Neuronal stem cell (in vitro differentiated cells): ENCODE measurements around the gene TGFBR3L.

Experiments used
- DNase-seq: peaks from one replicate; pipeline ENCODE4 v3.0.0-alpha.2; 2013; ENCODE audit warnings: low spot score
- H2AFZ ChIP-seq: one replicate; pipeline ENCODE4 v1.6.1; 2013; ENCODE audit warnings: mild to moderate bottlenecking, low read length, inconsistent platforms
- H2AK5ac ChIP-seq: 2 replicates; pipeline ENCODE4 v1.6.1; 2013; ENCODE audit warnings: low read depth, mild to moderate bottlenecking, inconsistent platforms, low read length, moderate library complexity, mixed read lengths
- H2BK120ac ChIP-seq: 2 replicates; pipeline ENCODE4 v1.6.1; 2013; ENCODE audit warnings: low read depth, mild to moderate bottlenecking, inconsistent platforms, low read length, moderate library complexity, mixed read lengths
- H2BK12ac ChIP-seq: one replicate; pipeline ENCODE4 v1.6.1; 2013; ENCODE audit warnings: low read length, inconsistent platforms
- H2BK15ac ChIP-seq: 2 replicates; pipeline ENCODE4 v1.6.1; 2013; ENCODE audit warnings: mild to moderate bottlenecking, low read length, inconsistent platforms, mixed read lengths
- H2BK5ac ChIP-seq: one replicate; pipeline ENCODE4 v1.6.1; 2013; ENCODE audit warnings: inconsistent platforms, mild to moderate bottlenecking, low read length, moderate library complexity
- H3K14ac ChIP-seq: one replicate; pipeline ENCODE4 v1.6.1; 2013; ENCODE audit warnings: low read length, inconsistent platforms
- H3K18ac ChIP-seq: 2 replicates; pipeline ENCODE4 v1.6.1; 2013; ENCODE audit warnings: low read length, inconsistent platforms
- H3K23ac ChIP-seq: 2 replicates; pipeline ENCODE4 v1.6.1; 2013; ENCODE audit warnings: low read depth, mild to moderate bottlenecking, mixed read lengths, low read length, inconsistent platforms; ENCODE audit not compliant: poor library complexity
- H3K27ac ChIP-seq: replicated peaks from 3 replicates; pipeline ENCODE4 v1.5.1; 2013; ENCODE audit warnings: low read length, inconsistent platforms
- H3K27me3 ChIP-seq, 3 experiments: 2 replicates each; pipeline ENCODE4 v1.6.1; 2013; ENCODE audit warnings: low read length in 3 of 3, mild to moderate bottlenecking in 2 of 3, inconsistent platforms in 1 of 3, low read depth in 1 of 3, mixed read lengths in 1 of 3, moderate library complexity in 1 of 3; ENCODE audit not compliant: control insufficient read depth in 3 of 3, insufficient read depth in 3 of 3
- H3K36me3 ChIP-seq, 2 donors: replicated peaks in 1 of 2; 2 replicates each; pipeline ENCODE4 v1.6.1; 2013; ENCODE audit warnings: low read length in 2 of 2; ENCODE audit not compliant: control insufficient read depth in 2 of 2, insufficient read depth in 2 of 2
- H3K4ac ChIP-seq: 2 replicates; pipeline ENCODE4 v1.6.1; 2013; ENCODE audit warnings: inconsistent platforms, mild to moderate bottlenecking, low read length, moderate library complexity
- H3K4me1 ChIP-seq, 2 donors: 1 replicate in 1 of 2; 2 replicates in 1 of 2; pipeline ENCODE4 v1.6.1; 2013; ENCODE audit warnings: low read length in 2 of 2, low read depth in 1 of 2; ENCODE audit not compliant: control insufficient read depth in 2 of 2, insufficient read depth in 1 of 2
- H3K4me2 ChIP-seq: one replicate; pipeline ENCODE4 v1.6.1; 2013; ENCODE audit warnings: mild to moderate bottlenecking, low read length, inconsistent platforms; ENCODE audit not compliant: insufficient read depth, poor library complexity, severe bottlenecking
- H3K4me3 ChIP-seq, 2 donors: 2 replicates each; pipeline ENCODE4 v1.5.1; 2013; ENCODE audit warnings: low read length in 2 of 2, mild to moderate bottlenecking in 2 of 2, inconsistent platforms in 1 of 2, moderate library complexity in 1 of 2
- H3K79me1 ChIP-seq: one replicate; pipeline ENCODE4 v1.6.1; 2013; ENCODE audit warnings: low read depth, mild to moderate bottlenecking, inconsistent platforms, low read length, moderate library complexity
- H3K9ac ChIP-seq: one replicate; pipeline ENCODE4 v1.6.1; 2013; ENCODE audit warnings: mild to moderate bottlenecking, low read depth, low read length, inconsistent platforms; ENCODE audit not compliant: poor library complexity
- H3K9me3 ChIP-seq, 2 donors: replicated peaks in 1 of 2; 2 replicates each; pipeline versions ENCODE3 to v1.6.1; 2013; ENCODE audit warnings: low read length in 2 of 2, mild to moderate bottlenecking in 2 of 2, inconsistent platforms in 1 of 2, low read depth in 1 of 2, mixed read lengths in 1 of 2, moderate library complexity in 1 of 2; ENCODE audit not compliant: control insufficient read depth in 2 of 2, insufficient read depth in 1 of 2
- H4K8ac ChIP-seq: one replicate; pipeline ENCODE4 v1.6.1; 2013; ENCODE audit warnings: low read depth, mild to moderate bottlenecking, inconsistent platforms, low read length, moderate library complexity
- H4K91ac ChIP-seq: one replicate; pipeline ENCODE4 v1.6.1; 2013; ENCODE audit warnings: low read length, low read depth, mild to moderate bottlenecking, inconsistent platforms; ENCODE audit not compliant: poor library complexity
- WGBS, 2 donors: extraction: QIAGEN DNeasy Blood & Tissue Kit; methylation state at CpG; one replicate each; pipeline ENCODE4 v1.1.7; 2013; ENCODE audit warnings: missing lambda C conversion rate in 2 of 2, mixed read lengths in 1 of 2; ENCODE audit not compliant: insufficient read length in 2 of 2, insufficient replicate concordance in 1 of 2; ENCODE audit errors: extremely low coverage in 2 of 2; 5-methylcytosine and 5-hydroxymethylcytosine counted together

TGFBR3L gene

DNA sequence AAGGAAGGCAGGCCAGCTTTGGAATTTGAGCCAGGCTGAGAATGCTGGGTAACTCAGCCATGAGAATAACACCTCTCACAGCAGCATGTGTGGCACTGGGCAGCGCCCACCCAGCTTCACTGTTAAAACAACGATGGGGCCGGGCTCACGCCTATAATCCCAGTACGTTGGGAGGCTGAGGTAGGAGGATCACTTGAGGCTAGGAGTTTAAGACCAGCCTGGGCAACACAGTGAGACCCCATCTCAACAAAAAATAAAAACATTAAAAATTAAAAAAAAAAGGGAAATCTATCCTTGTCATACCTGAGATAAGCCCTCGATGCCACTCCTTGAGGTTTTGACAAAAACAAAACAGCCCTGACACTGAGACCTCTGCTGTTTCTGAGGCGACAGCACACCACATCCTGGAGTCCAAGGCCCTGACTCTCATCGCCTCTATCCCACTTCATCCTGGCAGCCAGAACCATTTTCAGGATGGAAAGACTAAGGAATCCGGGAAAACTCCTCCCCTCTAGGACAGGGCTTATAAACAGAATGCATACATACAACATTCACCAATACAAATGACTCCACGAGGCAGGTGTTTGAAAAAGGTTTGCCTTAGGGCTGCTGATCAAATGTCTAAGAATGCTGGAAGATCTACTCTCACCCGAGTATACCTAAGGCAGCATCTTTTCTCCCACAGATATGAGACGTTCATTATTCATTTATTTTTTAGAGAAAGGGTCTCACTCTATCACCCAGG lies 51.5 kb downstream of the TGFBR3L start:
- H2AK5ac ChIP-seq: no peak overlapping the region
- H4K91ac ChIP-seq: no peak overlapping the region
- H3K4ac ChIP-seq: no peak overlapping the region
- no peak overlapping the region for H2BK120ac ChIP-seq
- H3K79me1 ChIP-seq: peaks cover 3% of the 10 kb centered on the region
- H3K27ac ChIP-seq: no peak overlapping the region
- H3K36me3 ChIP-seq: peaks cover 65 to 97% of the 10 kb centered on the region in 2 donors
- no peak overlapping the region for H2BK12ac ChIP-seq
- no peaks in the 10 kb centered on the region for H3K4me1 ChIP-seq
- H2BK5ac ChIP-seq: no peak overlapping the region
- no peak overlapping the region for H4K8ac ChIP-seq
- no peaks in the 10 kb centered on the region for H3K9me3 ChIP-seq
- no peak overlapping the region for H2BK15ac ChIP-seq
- H3K23ac ChIP-seq: no peak overlapping the region
- no peak overlapping the region for H3K18ac ChIP-seq
- no peak overlapping the region for H3K9ac ChIP-seq
- H3K4me3 ChIP-seq: no peak overlapping the region
- no peak overlapping the region for H2AFZ ChIP-seq
- H3K4me2 ChIP-seq: no peak overlapping the region
- no peaks in the 10 kb centered on the region for H3K27me3 ChIP-seq
- DNase-seq: no peak
- H3K14ac ChIP-seq: no peak overlapping the region
- WGBS, 2 donors: no CpG with 5 or more reads among the region's 12 CpGs

DNA sequence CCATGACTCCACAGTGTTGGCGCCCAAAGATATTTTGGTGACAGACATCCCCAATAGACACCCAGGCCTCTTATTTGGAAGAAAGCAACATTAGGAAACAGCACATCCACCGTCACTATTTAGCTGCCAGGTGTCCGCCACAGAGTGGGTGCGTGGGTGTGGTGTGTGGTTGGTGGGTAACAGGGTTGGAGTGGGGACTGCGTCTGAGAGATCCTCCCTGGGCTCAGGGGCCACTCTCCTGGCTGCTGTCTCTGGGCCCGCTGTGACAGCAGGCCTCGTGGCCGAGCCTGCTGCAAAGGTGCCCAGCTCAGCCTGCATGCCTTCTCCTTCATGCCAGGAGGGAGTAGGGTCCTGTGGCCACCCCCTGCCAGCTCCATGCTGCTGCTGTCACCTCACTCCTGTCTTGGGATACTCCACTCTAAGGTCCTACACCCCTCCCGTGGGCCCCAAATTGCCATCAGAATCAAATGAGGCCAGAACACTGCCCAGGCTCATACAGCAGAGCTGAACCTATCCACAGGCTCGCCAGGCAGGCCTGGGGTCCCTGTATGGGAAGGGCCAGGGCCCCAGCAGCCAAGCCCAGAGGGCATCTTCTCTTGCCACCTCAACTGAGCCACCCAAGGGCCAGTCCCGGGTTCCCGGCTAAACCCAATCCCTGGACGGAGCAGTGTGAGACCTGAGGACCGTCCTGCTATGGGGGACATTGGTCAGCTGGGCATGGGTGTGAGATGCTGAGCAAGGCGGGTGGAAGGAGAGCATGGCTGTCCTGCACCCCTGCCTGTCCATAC lies 53.6 kb downstream of the TGFBR3L start:
- Histone ChIP-seq H3K14ac (no peak overlapping the region), H2BK15ac (no peak overlapping the region), H3K4me2 (no peak overlapping the region), H3K4me3 (peak overlapping the region in 1 of 2 donors; percentile 37), H3K36me3 (peaks cover 66 to 94% of the 10 kb centered on the region in 2 donors), H3K4ac (no peak overlapping the region), H3K79me1 (peaks cover 3% of the 10 kb centered on the region), H3K27me3 (no peaks in the 10 kb centered on the region), H2BK5ac (no peak overlapping the region), H4K8ac (no peak overlapping the region), H4K91ac (no peak overlapping the region), H3K9ac (no peak overlapping the region), H3K23ac (peak overlapping the region; percentile 34), H2AFZ (no peak overlapping the region), H2BK12ac (no peak overlapping the region), H3K18ac (no peak overlapping the region), H3K4me1 (no peaks in the 10 kb centered on the region), H2AK5ac (no peak overlapping the region), H2BK120ac (no peak overlapping the region), H3K9me3 (no peaks in the 10 kb centered on the region), H3K27ac (no peak overlapping the region)
- DNase-seq: no peak
- WGBS, 2 donors: no CpG with 5 or more reads among the region's 15 CpGs
